Skeletal muscle satellite cell (primary cell): ENCODE measurements around the gene ARPP19.
"Not testable (repeated sequence)": the region's sequence is repeated elsewhere in the genome, so short reads cannot be mapped to it uniquely, and the experiment has no call there.

Experiments used
- H3K27me3 ChIP-seq: 2 replicates; pipeline ENCODE4 v1.7.0; 2013; ENCODE audit warnings: low read length; ENCODE audit not compliant: control insufficient read depth, insufficient read depth
- H3K36me3 ChIP-seq: 2 replicates; pipeline ENCODE4 v1.7.0; 2013; ENCODE audit warnings: mild to moderate bottlenecking, control low read depth, low read length; ENCODE audit not compliant: insufficient read depth
- H3K4me1 ChIP-seq: 2 replicates; pipeline ENCODE4 v1.7.0; 2013; ENCODE audit warnings: low read length; ENCODE audit not compliant: control insufficient read depth, insufficient read depth
- H3K4me2 ChIP-seq: 2 replicates; pipeline ENCODE4 v1.7.0; 2013; ENCODE audit warnings: mild to moderate bottlenecking, low read length
- H3K4me3 ChIP-seq: 2 replicates; pipeline ENCODE4 v1.7.0; 2013; ENCODE audit warnings: low read length
- H3K9ac ChIP-seq: 2 replicates; pipeline ENCODE4 v1.7.0; 2013; ENCODE audit warnings: mild to moderate bottlenecking, low read depth, low read length, moderate library complexity
- H3K9me3 ChIP-seq: replicated peaks from 2 replicates; pipeline ENCODE4 v1.7.0; 2013; ENCODE audit warnings: mild to moderate bottlenecking, control low read depth, low read length

The ARPP19 gene

DNA sequence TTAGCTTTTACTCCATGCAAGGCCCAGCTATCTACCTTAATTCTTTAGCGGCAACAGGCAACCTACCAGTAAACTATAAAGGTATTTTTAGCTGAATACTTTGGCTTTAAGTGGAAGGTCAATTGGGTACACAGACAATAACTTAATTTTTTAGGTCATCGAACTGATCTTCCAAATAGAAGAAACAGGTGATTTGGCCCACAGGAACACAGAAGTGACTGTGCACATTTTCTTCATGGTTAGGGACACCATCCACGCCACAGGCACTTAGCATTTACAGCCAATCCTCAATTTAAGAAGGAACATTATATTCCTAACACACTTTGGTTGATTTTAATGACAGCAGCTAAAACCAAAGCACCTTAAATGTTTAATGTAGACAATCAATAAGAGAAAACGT is 1.9 kb downstream of the ARPP19 start:
- Histone ChIP-seq H3K36me3 (no peaks in the 10 kb centered on the region), H3K27me3 (no peaks in the 10 kb centered on the region), H3K9ac (peak overlapping the region; percentile 97), H3K9me3 (no peaks in the 10 kb centered on the region), H3K4me3 (peak overlapping the region; percentile 90), H3K4me2 (peak overlapping the region; percentile 87), H3K4me1 (peaks cover 20% of the 10 kb centered on the region)

DNA sequence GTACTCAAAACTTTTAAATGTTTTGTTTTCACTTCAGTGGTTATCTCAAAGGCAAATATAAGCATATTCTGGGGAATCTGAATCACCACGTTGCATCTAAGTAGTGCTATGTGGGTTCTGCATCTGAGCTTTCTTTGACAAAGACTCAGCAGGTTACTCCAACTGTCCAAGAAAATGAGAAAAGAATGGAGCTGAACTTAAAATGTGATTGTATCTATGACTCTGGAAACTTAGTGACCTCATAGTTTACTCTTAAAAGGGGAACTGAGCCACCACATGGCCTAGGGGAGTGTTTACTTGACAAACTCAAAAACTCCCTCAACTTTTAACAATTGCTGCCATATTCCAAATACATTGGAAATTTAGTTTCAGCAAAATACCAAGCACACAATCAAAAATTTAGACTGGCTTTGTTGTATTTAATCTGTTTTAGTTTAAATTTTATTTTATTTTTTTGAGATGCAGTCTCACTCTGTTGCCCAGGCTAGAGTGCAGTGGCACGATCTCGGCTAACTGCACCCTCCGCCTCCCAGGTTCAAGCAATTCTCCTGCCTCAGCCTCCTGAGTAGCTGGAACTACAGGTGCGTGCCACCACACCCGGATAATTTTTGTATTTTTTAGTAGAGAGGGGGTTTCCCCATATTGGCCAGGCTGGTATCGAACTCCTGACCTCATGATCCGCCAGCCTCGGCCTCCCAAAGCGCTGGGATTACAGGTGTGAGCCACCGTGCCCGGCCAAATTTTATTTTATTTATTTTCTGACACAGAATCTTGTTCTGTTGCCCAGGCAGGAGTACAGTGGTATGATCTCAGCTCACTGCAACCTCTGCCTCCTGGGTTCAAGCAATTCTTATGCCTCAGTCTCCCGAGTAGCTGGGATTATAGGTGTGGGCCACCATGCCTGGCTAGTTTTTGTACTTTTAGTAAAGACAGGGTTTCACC is 3.1 kb downstream of the ARPP19 start:
- not testable (repeated sequence) for H3K9me3 ChIP-seq, H3K36me3 ChIP-seq
- H3K4me1 ChIP-seq = peaks cover 21% of the 10 kb centered on the region

DNA sequence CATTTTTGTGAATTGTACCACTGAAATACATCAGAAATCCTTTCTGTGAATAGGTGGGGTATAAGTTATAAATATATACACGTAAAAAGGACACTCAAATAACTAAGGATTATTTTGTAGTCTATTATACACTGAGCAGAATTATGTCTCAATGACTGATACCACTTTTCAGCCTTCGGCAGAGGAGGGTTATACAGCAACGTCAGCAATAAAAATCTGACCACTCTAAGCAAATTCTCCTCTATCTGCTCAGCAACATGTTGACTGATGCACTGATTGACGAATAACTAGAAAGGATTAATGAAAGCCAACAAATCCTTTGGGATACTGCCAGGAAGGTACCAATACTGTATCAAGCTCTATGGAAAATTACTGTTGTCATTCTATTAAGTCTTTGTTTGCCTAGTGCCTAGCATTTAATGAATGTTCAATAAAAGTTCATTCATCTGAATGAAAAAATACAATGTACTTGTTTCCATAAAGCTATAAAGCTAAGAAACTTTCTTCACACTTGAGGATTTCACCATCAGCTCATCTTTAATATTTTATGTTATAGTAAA is 5.2 kb downstream of the ARPP19 start:
- Histone ChIP-seq H3K27me3 (no peaks in the 10 kb centered on the region), H3K9ac (no peak overlapping the region), H3K9me3 (no peaks in the 10 kb centered on the region), H3K36me3 (peaks cover 11% of the 10 kb centered on the region), H3K4me1 (peaks cover 30% of the 10 kb centered on the region), H3K4me2 (no peak overlapping the region), H3K4me3 (no peak overlapping the region)

More for the DNA sequence above, 3.1 kb downstream of the ARPP19 start:
- not testable (repeated sequence) for H3K9ac ChIP-seq, H3K4me2 ChIP-seq, H3K27me3 ChIP-seq, H3K4me3 ChIP-seq

DNA sequence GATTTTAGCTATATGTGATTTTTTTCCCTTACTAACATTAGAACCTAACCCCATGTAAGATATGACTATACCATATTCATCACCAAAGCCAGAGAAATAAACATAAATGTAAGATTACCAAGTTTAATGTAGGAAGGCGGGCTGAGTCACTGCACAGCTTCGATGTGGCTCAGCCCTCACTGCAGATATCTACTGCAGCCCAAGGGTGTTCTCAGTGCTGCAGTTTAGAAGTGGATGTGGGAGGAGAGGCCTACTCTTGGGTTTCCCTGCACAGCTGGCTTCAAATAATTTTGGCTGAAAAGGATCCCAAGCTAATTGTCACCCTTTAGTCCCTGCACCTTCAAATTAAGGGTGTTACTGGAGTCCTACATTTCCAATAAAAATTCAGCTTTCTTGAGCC is 9.3 kb downstream of the ARPP19 start:
- Histone ChIP-seq H3K27me3 (no peaks in the 10 kb centered on the region), H3K4me3 (no peak overlapping the region), H3K4me1 (peaks cover 20% of the 10 kb centered on the region), H3K9me3 (no peaks in the 10 kb centered on the region), H3K36me3 (peaks cover 18% of the 10 kb centered on the region), H3K4me2 (no peak overlapping the region), H3K9ac (no peak overlapping the region)

DNA sequence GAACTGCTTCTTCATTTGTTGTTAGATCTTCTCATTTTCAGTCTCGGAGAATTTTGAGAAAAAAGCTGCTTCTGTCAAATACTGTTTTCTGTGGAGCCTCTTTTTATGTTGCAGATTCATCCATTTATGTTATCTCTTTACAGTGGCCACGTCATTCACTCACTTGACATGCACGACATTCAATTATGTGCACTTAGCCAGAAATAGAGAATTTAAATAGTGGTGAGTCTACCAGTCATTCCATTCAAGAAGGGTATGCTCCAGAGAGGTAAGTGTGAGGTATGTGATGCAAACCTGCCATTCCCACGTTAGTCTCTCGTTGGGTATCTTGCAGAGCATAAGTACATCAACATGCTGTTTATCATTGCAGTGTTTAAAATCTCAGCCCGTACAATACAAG is 9.8 kb downstream of the ARPP19 start:
- no peaks in the 10 kb centered on the region for H3K9me3 ChIP-seq
- H3K9ac ChIP-seq = no peak overlapping the region
- no peak overlapping the region for H3K4me2 ChIP-seq
- peaks cover 20% of the 10 kb centered on the region for H3K4me1 ChIP-seq
- no peaks in the 10 kb centered on the region for H3K27me3 ChIP-seq
- no peak overlapping the region for H3K4me3 ChIP-seq
- H3K36me3 ChIP-seq = peaks cover 20% of the 10 kb centered on the region

DNA sequence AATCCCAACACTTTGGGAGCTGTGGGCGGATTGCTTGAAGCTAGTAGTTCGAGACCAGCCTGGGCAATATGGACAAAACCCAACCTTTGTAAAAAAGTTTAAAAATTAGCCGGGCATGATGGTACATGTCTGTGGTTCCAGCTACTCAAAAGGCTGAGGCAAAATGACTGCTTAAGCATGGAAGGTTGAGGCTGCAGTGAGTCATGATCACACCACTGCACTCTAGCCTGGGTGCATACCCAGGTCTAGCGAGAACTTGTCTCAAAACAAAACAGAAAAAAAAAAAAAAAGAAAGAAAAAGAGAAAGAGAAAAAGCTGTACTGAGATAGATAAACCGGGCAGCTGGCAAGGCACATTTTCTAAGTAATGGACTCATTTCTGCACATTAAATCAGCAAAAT is 10.6 kb downstream of the ARPP19 start:
- peaks cover 20% of the 10 kb centered on the region for H3K36me3 ChIP-seq
- no peak overlapping the region for H3K9ac ChIP-seq
- H3K4me3 ChIP-seq = no peak overlapping the region
- peak overlapping the region; percentile 4 for H3K4me2 ChIP-seq
- no peaks in the 10 kb centered on the region for H3K27me3 ChIP-seq
- peaks cover 20% of the 10 kb centered on the region for H3K4me1 ChIP-seq
- no peaks in the 10 kb centered on the region for H3K9me3 ChIP-seq

DNA sequence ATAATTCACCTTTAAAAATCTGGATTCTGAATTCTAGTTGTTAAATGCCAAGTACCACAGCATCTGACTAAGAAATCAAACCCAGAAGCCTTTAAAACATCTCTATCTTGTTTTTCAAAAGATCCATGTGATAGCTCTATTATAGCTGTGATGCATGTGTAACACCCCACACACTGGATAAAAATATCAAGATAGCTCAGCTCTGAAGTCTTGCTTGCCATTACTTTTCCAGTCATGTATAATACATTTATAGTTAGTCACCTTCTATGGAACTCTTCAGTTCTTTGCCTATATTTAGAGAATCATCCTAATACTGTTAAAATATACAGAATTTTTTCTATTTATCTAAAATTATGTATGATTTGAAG is 11.6 kb downstream of the ARPP19 start:
- Histone ChIP-seq H3K4me2 (no peak overlapping the region), H3K4me1 (peaks cover 20% of the 10 kb centered on the region), H3K27me3 (no peaks in the 10 kb centered on the region), H3K9ac (no peak overlapping the region), H3K9me3 (no peaks in the 10 kb centered on the region), H3K4me3 (no peak overlapping the region), H3K36me3 (peaks cover 21% of the 10 kb centered on the region)

DNA sequence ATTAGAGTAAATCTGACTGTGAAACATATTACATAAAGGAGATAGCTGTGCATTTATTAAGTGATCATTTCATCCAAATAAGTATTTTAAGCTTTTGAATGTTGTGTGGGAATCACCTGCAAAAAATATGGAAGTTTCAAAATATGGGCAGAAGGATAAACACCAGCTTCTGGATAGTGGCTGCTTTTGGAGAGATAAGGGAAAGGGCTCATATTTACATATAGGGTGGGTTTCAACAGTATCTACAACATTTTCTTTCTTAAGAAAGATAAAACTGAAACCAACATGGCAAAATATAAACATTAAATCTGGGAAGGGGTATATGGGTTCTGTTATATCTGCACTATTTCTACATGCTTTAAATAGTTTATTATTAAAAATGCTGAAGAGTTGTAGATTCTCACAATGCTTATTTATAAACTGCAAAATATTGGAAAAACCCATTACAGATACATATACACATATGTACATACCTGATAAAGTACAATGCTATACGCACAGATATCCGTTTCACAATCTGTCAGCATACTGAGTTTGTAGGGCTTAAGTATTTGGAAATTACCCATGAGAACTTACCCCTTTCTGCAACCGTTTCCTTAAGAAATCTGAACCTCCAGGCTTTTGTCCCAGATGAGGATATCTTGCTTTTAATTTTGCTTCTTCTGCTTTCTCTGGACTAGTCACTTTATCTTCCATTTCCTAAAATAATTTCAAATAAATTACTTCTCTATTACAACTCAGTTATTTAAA is 12.1 kb downstream of the ARPP19 start:
- peaks cover 27% of the 10 kb centered on the region for H3K36me3 ChIP-seq
- no peaks in the 10 kb centered on the region for H3K9me3 ChIP-seq
- no peak overlapping the region for H3K9ac ChIP-seq
- no peak overlapping the region for H3K4me2 ChIP-seq
- peaks cover 20% of the 10 kb centered on the region for H3K4me1 ChIP-seq
- H3K27me3 ChIP-seq = no peaks in the 10 kb centered on the region
- H3K4me3 ChIP-seq = no peak overlapping the region

DNA sequence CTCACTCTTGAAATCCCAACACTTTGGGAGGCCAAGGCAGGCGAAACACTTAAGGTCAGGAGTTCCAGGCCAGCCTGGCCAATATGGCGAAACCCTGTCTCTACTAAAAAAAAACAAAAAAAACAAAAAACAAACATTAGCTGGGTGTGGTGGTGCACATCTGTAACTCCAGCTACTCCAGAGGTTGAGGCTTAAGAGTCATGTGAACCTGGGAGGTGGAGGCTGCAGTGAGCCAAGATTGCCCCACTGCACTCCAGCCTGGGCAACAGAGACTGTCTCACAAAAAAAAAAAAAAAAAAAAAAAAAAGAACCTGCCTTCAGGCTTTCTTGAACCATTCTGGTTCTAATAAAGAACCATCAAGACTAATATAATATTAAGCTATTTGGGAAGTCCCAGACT is 16.5 kb downstream of the ARPP19 start:
- Histone ChIP-seq H3K9me3 (no peaks in the 10 kb centered on the region), H3K9ac (no peak overlapping the region), H3K4me2 (no peak overlapping the region), H3K4me3 (no peak overlapping the region), H3K36me3 (peaks cover 48% of the 10 kb centered on the region), H3K4me1 (no peaks in the 10 kb centered on the region), H3K27me3 (no peaks in the 10 kb centered on the region)

DNA sequence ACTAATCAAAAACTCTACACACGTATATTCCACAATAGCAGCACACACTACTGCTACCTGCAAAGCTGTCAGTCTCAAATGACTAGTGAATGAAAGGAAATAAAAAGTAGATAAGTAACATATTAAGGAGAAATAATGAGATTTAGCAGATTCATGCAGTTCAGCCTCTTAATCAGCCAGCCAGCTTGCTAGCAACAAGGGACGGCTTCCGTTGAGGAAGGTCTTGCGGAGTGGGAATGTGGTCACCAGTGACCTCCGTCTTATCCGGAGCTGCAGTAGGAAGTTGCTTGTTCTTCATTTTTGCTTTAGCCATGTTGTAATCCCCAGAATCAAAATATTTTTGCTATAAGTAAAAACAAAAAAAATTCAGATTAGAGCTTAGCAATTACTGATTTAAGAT is 17.1 kb downstream of the ARPP19 start:
- Histone ChIP-seq H3K9me3 (no peaks in the 10 kb centered on the region), H3K4me1 (no peaks in the 10 kb centered on the region), H3K27me3 (no peaks in the 10 kb centered on the region), H3K4me2 (no peak overlapping the region), H3K4me3 (no peak overlapping the region), H3K36me3 (peaks cover 53% of the 10 kb centered on the region), H3K9ac (no peak overlapping the region)

DNA sequence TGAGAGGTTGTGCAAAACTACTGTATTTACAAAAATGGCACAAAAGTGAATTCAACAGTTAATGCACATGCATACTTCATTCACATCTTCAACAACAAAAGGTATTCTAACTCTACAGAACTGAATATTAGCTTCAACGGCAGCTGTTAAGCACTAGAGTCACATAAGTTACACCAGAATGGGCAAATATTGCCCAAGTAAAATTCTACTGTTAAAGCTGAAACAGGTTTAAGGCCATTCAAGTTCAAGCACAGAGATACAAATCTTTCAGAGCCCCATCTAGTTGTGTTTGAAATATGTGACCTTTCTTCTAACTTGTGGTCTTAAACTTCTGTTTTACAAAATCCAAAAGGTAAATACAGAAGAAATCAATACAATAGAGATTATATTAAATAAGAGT is 17.6 kb downstream of the ARPP19 start:
- H3K9me3 ChIP-seq, H3K4me3 ChIP-seq, H3K9ac ChIP-seq, H3K4me1 ChIP-seq, H3K27me3 ChIP-seq, H3K4me2 ChIP-seq: not testable (repeated sequence)
- H3K36me3 ChIP-seq = peaks cover 57% of the 10 kb centered on the region
